ENCODE results near the gene P2RX1.

P2RX1 gene

GRCh38 chr17:3852561-3852960 is 63.7 kb downstream of the P2RX1 start:
- TF ChIP-seq CTCF (IDR thresholded peaks at IDR 0.05; ENCODE audit: insufficient read depth, low read length, poor library complexity, severe bottlenecking): no peak
- no peak for DNase-seq (ENCODE audit: extremely low read depth, insufficient read length)
- no peaks in the 10 kb centered on the region; the same call in 1 of the 2 replicates for H3K27me3 ChIP-seq (replicated peaks; ENCODE audit: control insufficient read depth, insufficient read depth, low read length)
- no peaks in the 10 kb centered on the region for H3K36me3 ChIP-seq (ENCODE audit: control insufficient read depth, insufficient read depth, low read length)
- no peak overlapping the region for H3K4me3 ChIP-seq (replicated peaks; ENCODE audit: low read depth, low read length)

GRCh38 chr17:3851461-3852100 is 64.7 kb downstream of the P2RX1 start:
- H3K27me3 ChIP-seq (replicated peaks; ENCODE audit: control insufficient read depth, insufficient read depth, low read length): no peaks in the 10 kb centered on the region; the same call in 1 of the 2 replicates
- TF ChIP-seq CTCF (IDR thresholded peaks at IDR 0.05; ENCODE audit: insufficient read depth, low read length, poor library complexity, severe bottlenecking): no peak
- H3K4me3 ChIP-seq (replicated peaks; ENCODE audit: low read depth, low read length): no peak overlapping the region
- no peak for DNase-seq (ENCODE audit: extremely low read depth, insufficient read length)
- no peaks in the 10 kb centered on the region for H3K36me3 ChIP-seq (ENCODE audit: control insufficient read depth, insufficient read depth, low read length)

- no peaks in the 10 kb centered on the region; the same call in 1 of the 2 replicates for H3K36me3 ChIP-seq (ENCODE audit: control insufficient read depth, insufficient read depth, low read length)
- no peak overlapping the region for H3K4me3 ChIP-seq (replicated peaks; ENCODE audit: low read depth, low read length)
- no peaks in the 10 kb centered on the region; the same call in 1 of the 2 replicates for H3K27me3 ChIP-seq (replicated peaks; ENCODE audit: control insufficient read depth, insufficient read depth, low read length)
- TF ChIP-seq CTCF (IDR thresholded peaks at IDR 0.05; ENCODE audit: insufficient read depth, low read length, poor library complexity, severe bottlenecking): no peak
- DNase-seq (ENCODE audit: extremely low read depth, insufficient read length): no peak
Measured at GRCh38 chr17:3848229-3848835, 67.9 kb downstream of the P2RX1 start.

GRCh38 chr17:3847165-3847670 is 69.0 kb downstream of the P2RX1 start:
- no peak for DNase-seq (ENCODE audit: extremely low read depth, insufficient read length)
- Histone ChIP-seq H3K27me3 (replicated peaks; ENCODE audit: control insufficient read depth, insufficient read depth, low read length) (no peaks in the 10 kb centered on the region; the same call in 1 of the 2 replicates), H3K4me3 (replicated peaks; ENCODE audit: low read depth, low read length) (no peak overlapping the region), H3K36me3 (ENCODE audit: control insufficient read depth, insufficient read depth, low read length) (no peaks in the 10 kb centered on the region; the same call in none of the 2 replicates)
- no peak for TF ChIP-seq CTCF (IDR thresholded peaks at IDR 0.05; ENCODE audit: insufficient read depth, low read length, poor library complexity, severe bottlenecking)
